ENCODE results near the gene SNRNP70.
"Not testable (repeated sequence)": the region's sequence is repeated elsewhere in the genome, so short reads cannot be mapped to it uniquely, and the experiment has no call there.

Gene SNRNP70, protein sequence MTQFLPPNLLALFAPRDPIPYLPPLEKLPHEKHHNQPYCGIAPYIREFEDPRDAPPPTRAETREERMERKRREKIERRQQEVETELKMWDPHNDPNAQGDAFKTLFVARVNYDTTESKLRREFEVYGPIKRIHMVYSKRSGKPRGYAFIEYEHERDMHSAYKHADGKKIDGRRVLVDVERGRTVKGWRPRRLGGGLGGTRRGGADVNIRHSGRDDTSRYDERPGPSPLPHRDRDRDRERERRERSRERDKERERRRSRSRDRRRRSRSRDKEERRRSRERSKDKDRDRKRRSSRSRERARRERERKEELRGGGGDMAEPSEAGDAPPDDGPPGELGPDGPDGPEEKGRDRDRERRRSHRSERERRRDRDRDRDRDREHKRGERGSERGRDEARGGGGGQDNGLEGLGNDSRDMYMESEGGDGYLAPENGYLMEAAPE

GRCh38 chr19:49085020-49085867 lies at the start of gene SNRNP70:
SNRNP70 (plus strand) TSS chr19:49085451; CDS start chr19:49086415, 964 bp downstream.
- Mint-ChIP-seq H3K27ac (peak within 1 kb of the TSS; percentile 96), H3K36me3 (ENCODE audit: low read depth) (peaks cover 33% of the 10 kb centered on the region)

DNA sequence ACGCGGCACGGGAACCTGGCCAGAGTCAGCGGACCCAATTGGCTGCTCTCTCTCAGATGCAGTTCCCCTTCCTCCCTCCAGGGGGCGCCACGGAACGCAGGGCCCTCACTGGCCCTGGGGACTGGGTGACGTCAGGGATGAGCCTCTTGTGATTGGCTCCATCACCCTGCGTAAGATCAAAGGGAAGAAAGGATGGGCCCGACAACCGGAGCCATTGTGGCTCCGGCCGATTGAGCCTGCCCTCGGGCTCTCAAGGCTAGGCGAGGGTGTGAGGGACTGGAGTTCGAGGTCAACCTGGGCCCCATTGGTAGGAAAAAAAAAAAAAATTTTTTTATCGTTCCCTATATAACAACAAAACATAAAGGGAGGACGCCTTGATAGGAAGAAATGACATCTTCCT lies 48.4 kb upstream of the SNRNP70 start, which contains the start of gene CGB1:
Gene CGB1, minus strand, starts transcription at position 81 of the 400 bp plus-strand sequence. CDS start 184 bp downstream, outside the sequence.
- H3K27ac Mint-ChIP-seq; H3K36me3 Mint-ChIP-seq (ENCODE audit: low read depth); H3K9me3 Mint-ChIP-seq; H3K4me1 Mint-ChIP-seq; DNase-seq; H3K4me3 Mint-ChIP-seq: not testable (repeated sequence)
- TF ChIP-seq, protein P1, sequence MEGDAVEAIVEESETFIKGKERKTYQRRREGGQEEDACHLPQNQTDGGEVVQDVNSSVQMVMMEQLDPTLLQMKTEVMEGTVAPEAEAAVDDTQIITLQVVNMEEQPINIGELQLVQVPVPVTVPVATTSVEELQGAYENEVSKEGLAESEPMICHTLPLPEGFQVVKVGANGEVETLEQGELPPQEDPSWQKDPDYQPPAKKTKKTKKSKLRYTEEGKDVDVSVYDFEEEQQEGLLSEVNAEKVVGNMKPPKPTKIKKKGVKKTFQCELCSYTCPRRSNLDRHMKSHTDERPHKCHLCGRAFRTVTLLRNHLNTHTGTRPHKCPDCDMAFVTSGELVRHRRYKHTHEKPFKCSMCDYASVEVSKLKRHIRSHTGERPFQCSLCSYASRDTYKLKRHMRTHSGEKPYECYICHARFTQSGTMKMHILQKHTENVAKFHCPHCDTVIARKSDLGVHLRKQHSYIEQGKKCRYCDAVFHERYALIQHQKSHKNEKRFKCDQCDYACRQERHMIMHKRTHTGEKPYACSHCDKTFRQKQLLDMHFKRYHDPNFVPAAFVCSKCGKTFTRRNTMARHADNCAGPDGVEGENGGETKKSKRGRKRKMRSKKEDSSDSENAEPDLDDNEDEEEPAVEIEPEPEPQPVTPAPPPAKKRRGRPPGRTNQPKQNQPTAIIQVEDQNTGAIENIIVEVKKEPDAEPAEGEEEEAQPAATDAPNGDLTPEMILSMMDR (IDR thresholded peaks at IDR 0.05) = peak; percentile 30
- H3K27me3 Mint-ChIP-seq (ENCODE audit: low read depth, poor library complexity) = peaks cover 15% of the 10 kb centered on the region

More at GRCh38 chr19:49085020-49085867, at the start of gene SNRNP70:
- TF ChIP-seq, protein P1 (IDR thresholded peaks at IDR 0.05) = no peak
- H3K4me3 Mint-ChIP-seq = peak within 1 kb of the TSS; percentile 98
- peaks cover 39% of the 10 kb centered on the region for H3K4me1 Mint-ChIP-seq
- H3K9me3 Mint-ChIP-seq = peaks cover 3% of the 10 kb centered on the region
- DNase-seq = peak; percentile 99
- peaks cover 27% of the 10 kb centered on the region for H3K27me3 Mint-ChIP-seq (ENCODE audit: low read depth, poor library complexity)

GRCh38 chr19:49038111-49038510 lies 47.1 kb upstream of the SNRNP70 start:
- H3K4me1 Mint-ChIP-seq; DNase-seq; H3K9me3 Mint-ChIP-seq; H3K27ac Mint-ChIP-seq; H3K4me3 Mint-ChIP-seq; H3K36me3 Mint-ChIP-seq (ENCODE audit: low read depth): not testable (repeated sequence)
- H3K27me3 Mint-ChIP-seq (ENCODE audit: low read depth, poor library complexity) = peaks cover 13% of the 10 kb centered on the region

- peaks cover 13% of the 10 kb centered on the region for H3K27me3 Mint-ChIP-seq (ENCODE audit: low read depth, poor library complexity)
- not testable (repeated sequence) for DNase-seq; H3K4me1 Mint-ChIP-seq; H3K36me3 Mint-ChIP-seq (ENCODE audit: low read depth); H3K9me3 Mint-ChIP-seq; H3K4me3 Mint-ChIP-seq; H3K27ac Mint-ChIP-seq
Observed at GRCh38 chr19:49038557-49039276, 46.5 kb upstream of the SNRNP70 start.

DNA sequence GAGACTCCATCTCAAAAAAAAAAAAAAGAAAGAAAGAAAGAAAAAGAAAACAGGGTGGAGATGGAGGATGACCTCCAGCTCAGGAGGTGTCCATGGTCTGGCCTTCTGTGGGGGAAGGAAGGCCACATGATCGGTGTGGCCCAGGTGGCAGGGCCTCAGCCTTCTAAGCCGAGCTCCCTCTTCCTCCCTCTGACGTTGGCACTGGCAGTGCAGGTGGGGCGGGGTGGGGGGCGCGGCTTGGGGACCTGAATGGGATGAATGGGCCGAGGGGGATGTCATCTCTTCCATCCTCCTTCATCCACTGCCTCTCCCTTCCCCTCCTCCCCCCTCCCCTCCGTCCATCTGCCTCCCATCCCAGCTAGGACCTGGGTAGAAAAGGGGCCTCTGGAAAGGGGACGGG lies 45.5 kb upstream of the SNRNP70 start:
- H3K4me3 Mint-ChIP-seq; H3K27ac Mint-ChIP-seq; DNase-seq; H3K4me1 Mint-ChIP-seq; H3K27me3 Mint-ChIP-seq (ENCODE audit: low read depth, poor library complexity); H3K36me3 Mint-ChIP-seq (ENCODE audit: low read depth); H3K9me3 Mint-ChIP-seq: not testable (repeated sequence)

- DNase-seq = no peak
- Mint-ChIP-seq H3K27ac (no peak overlapping the region), H3K27me3 (ENCODE audit: low read depth, poor library complexity) (peaks cover 7% of the 10 kb centered on the region), H3K4me1 (peaks cover 5% of the 10 kb centered on the region), H3K4me3 (no peak overlapping the region), H3K36me3 (ENCODE audit: low read depth) (no peaks in the 10 kb centered on the region), H3K9me3 (no peaks in the 10 kb centered on the region)
- TF ChIP-seq, protein P1 (IDR thresholded peaks at IDR 0.05) = no peak
Observed at GRCh38 chr19:49042177-49042576, 43.1 kb upstream of the SNRNP70 start.

DNA sequence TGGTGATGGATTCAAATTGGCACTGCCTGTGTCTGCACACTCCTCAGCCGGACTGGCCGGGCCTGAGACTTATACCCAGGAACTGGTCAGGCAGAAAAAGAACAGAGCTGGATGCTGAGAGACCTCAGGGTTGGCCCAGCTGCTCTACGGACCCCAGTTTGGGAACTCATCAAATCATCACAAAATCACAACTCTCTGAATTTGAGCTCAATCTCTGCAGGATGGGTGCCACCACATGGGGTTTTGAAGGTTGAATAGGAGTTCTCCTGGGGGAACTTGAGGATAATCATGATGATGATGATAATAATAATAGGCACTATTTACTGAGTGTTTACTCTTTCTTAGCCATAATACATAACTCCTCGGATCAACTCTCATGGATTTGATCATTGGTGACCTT lies 42.6 kb upstream of the SNRNP70 start:
- not testable (repeated sequence) for DNase-seq; H3K27me3 Mint-ChIP-seq (ENCODE audit: low read depth, poor library complexity); H3K4me3 Mint-ChIP-seq

GRCh38 chr19:49043548-49043947 lies 41.7 kb upstream of the SNRNP70 start, which contains the start of gene CGB5:
CGB5 (plus strand) TSS chr19:49043848; CDS start chr19:49044210, 362 bp downstream.
- not testable (repeated sequence) for H3K27me3 Mint-ChIP-seq (ENCODE audit: low read depth, poor library complexity); H3K36me3 Mint-ChIP-seq (ENCODE audit: low read depth); H3K9me3 Mint-ChIP-seq

More for the DNA sequence above, 42.6 kb upstream of the SNRNP70 start:
- not testable (repeated sequence) for H3K27ac Mint-ChIP-seq; H3K9me3 Mint-ChIP-seq; H3K36me3 Mint-ChIP-seq (ENCODE audit: low read depth); H3K4me1 Mint-ChIP-seq

GRCh38 chr19:49049011-49049410 lies 36.2 kb upstream of the SNRNP70 start, which contains the start of gene CGB8:
CGB8 (minus strand) TSS chr19:49049111; CDS start chr19:49048739, 372 bp downstream.
- not testable (repeated sequence) for H3K9me3 Mint-ChIP-seq; DNase-seq; H3K4me1 Mint-ChIP-seq; H3K4me3 Mint-ChIP-seq; H3K36me3 Mint-ChIP-seq (ENCODE audit: low read depth)
- peaks cover 18% of the 10 kb centered on the region for H3K27me3 Mint-ChIP-seq (ENCODE audit: low read depth, poor library complexity)
- peak within 1 kb of the TSS; percentile 55 for H3K27ac Mint-ChIP-seq

More at GRCh38 chr19:49043548-49043947, 41.7 kb upstream of the SNRNP70 start, which contains the start of gene CGB5:
- not testable (repeated sequence) for H3K4me3 Mint-ChIP-seq, H3K27ac Mint-ChIP-seq, H3K4me1 Mint-ChIP-seq, DNase-seq

- H3K9me3 Mint-ChIP-seq = not testable (repeated sequence)
Observed at GRCh38 chr19:49049834-49050233, 35.4 kb upstream of the SNRNP70 start.

More at GRCh38 chr19:49049834-49050233, 35.4 kb upstream of the SNRNP70 start:
- H3K4me1 Mint-ChIP-seq; H3K4me3 Mint-ChIP-seq; DNase-seq; H3K36me3 Mint-ChIP-seq (ENCODE audit: low read depth): not testable (repeated sequence)
- peaks cover 18% of the 10 kb centered on the region for H3K27me3 Mint-ChIP-seq (ENCODE audit: low read depth, poor library complexity)
- H3K27ac Mint-ChIP-seq = peak overlapping the region; percentile 55
